HCT116 (cell line): Measurements from ENCODE around the gene EEFSEC. TPM values are rescaled to one million over a fixed set of nuclear protein-coding genes. Genes with fewer than 3 reads are reported as not detected.

Experiments used
- ATAC-seq: fragments of 200-7000 bp; cut with Tn5 transposase; 2 replicates; pipeline ENCODE4 v1.9.1; 2020; ENCODE audit warnings: mild to moderate bottlenecking, moderate library complexity
- BruUV-seq: library from RNA; stranded (reverse); fragments of 400-500 nt; replicated peaks from 2 replicates; lab custom pipeline; 2021; lab: Mats Ljungman, UMichigan
- CTCF ChIA-PET: fragments of 300-600 bp; sonication (Branson Sonifier 250); formaldehyde crosslinking; loops from one replicate; lab custom pipeline; 2021; ENCODE audit warnings: antibody characterized with exemption; lab: Charles Lee
- POLR2A ChIA-PET: fragments of 300-600, 350-600 bp; sonication (Branson Sonifier 250); formaldehyde crosslinking; loops from one replicate; lab custom pipeline; 2021; ENCODE audit warnings: antibody characterized with exemption; lab: Charles Lee
- RAD21 ChIA-PET, 2 experiments: fragments of 300-600 bp; sonication (Branson Sonifier 250); formaldehyde crosslinking; loops; one replicate each; lab custom pipeline; 2023; ENCODE audit warnings: low total read pairs in 2 of 2; ENCODE audit not compliant: uncharacterized antibody in 2 of 2, unreplicated experiment in 2 of 2, low non-redundant PET in 1 of 2; lab: Charles Lee
- DNase-seq: peaks from one replicate; pipeline ENCODE4 v3.0.0-alpha.2; 2010; ENCODE audit warnings: low read depth, low spot score
- H2AFZ ChIP-seq: fragments of 200-600 bp; shearing (Covaris generic), sonication (generic); 2 replicates; pipeline ENCODE4 v1.6.1; 2017; ENCODE audit warnings: low read depth, mixed run types, mixed read lengths, antibody characterized with exemption, low read length; ENCODE audit not compliant: poor library complexity, severe bottlenecking
- H3K27ac ChIP-seq: 2 replicates; pipeline ENCODE4 v1.5.1; 2012; ENCODE audit warnings: low read depth, low read length
- H3K27me3 ChIP-seq: fragments of 200-600 bp; sonication (generic); 2 replicates; pipeline ENCODE4 v1.6.1; 2016; ENCODE audit warnings: mixed run types, low read length, mixed read lengths; ENCODE audit not compliant: insufficient read depth
- H3K36me3 ChIP-seq, 2 experiments: fragments of 200-500 bp in 1 of 2; fragments of 200-600 bp in 1 of 2; sonication (Bioruptor generic) in 1 of 2; sonication (generic) in 1 of 2; 2 replicates each; pipeline versions ENCODE4 v1.5.1 to v1.6.1; 2014 to 2016; ENCODE audit warnings: low read length in 2 of 2, inconsistent platforms in 1 of 2, mixed read lengths in 1 of 2, mixed run types in 1 of 2; ENCODE audit not compliant: insufficient read depth in 2 of 2, control insufficient read depth in 1 of 2
- H3K4me1 ChIP-seq, 2 experiments: fragments of 200-600 bp in 1 of 2; sonication (generic) in 1 of 2; 2 replicates each; pipeline versions ENCODE4 v1.5.1 to v1.6.1; 2012 to 2017; ENCODE audit warnings: low read length in 2 of 2, inconsistent platforms in 1 of 2, mild to moderate bottlenecking in 1 of 2, mixed read lengths in 1 of 2, mixed run types in 1 of 2, moderate library complexity in 1 of 2; ENCODE audit not compliant: insufficient read depth in 2 of 2, control insufficient read depth in 1 of 2
- H3K4me2 ChIP-seq: fragments of 200-600 bp; sonication (generic); 2 replicates; pipeline ENCODE4 v1.6.1; 2017; ENCODE audit warnings: mixed run types, low read length, mixed read lengths
- H3K4me3 ChIP-seq, 2 experiments: fragments of 200-600 bp in 1 of 2; sonication (generic) in 1 of 2; replicated peaks in 1 of 2; 2 replicates each; pipeline ENCODE4 v1.5.1; 2011 to 2016; ENCODE audit warnings: low read length in 2 of 2, control low read depth in 1 of 2, low read depth in 1 of 2, mild to moderate bottlenecking in 1 of 2, mixed read lengths in 1 of 2, mixed run types in 1 of 2
- H3K79me2 ChIP-seq: fragments of 200-600 bp; sonication (generic); 2 replicates; pipeline ENCODE4 v1.6.1; 2017; ENCODE audit warnings: mild to moderate bottlenecking, mixed run types, low read length, moderate library complexity, mixed read lengths; ENCODE audit not compliant: insufficient read depth
- H3K9ac ChIP-seq: fragments of 200-600 bp; sonication (generic); 2 replicates; pipeline ENCODE4 v1.6.1; 2016; ENCODE audit warnings: low read length, mixed read lengths
- H3K9me2 ChIP-seq: fragments of 200-600 bp; sonication (generic), shearing (Covaris generic); 2 replicates; pipeline ENCODE4 v1.6.1; 2017; ENCODE audit warnings: mixed run types, mild to moderate bottlenecking, moderate library complexity; ENCODE audit not compliant: insufficient read depth
- H3K9me3 ChIP-seq, 2 experiments: fragments of 200-500 bp in 1 of 2; fragments of 200-600 bp in 1 of 2; sonication (Bioruptor generic) in 1 of 2; sonication (generic) in 1 of 2; 2 replicates each; pipeline ENCODE4 v1.6.1; 2014 to 2017; ENCODE audit warnings: low read length in 2 of 2, mixed read lengths in 2 of 2, inconsistent platforms in 1 of 2, low read depth in 1 of 2, mild to moderate bottlenecking in 1 of 2, mixed run types in 1 of 2, moderate library complexity in 1 of 2; ENCODE audit not compliant: control insufficient read depth in 1 of 2, insufficient read depth in 1 of 2
- H4K20me1 ChIP-seq: fragments of 200-600 bp; sonication (generic), shearing (Covaris generic); 2 replicates; pipeline ENCODE4 v1.6.1; 2017; ENCODE audit warnings: mixed run types, mild to moderate bottlenecking, moderate library complexity; ENCODE audit not compliant: insufficient read depth
- ATF3 ChIP-seq: IDR thresholded peaks from 2 replicates; pipeline ENCODE4 v1.6.1; 2012
- CBX3 ChIP-seq: IDR thresholded peaks from 2 replicates; pipeline ENCODE4 v1.6.1; 2012; ENCODE audit warnings: low read depth
- CEBPB ChIP-seq: IDR thresholded peaks from 2 replicates; pipeline ENCODE4 v1.6.1; 2012; ENCODE audit warnings: low read depth
- EGR1 ChIP-seq: IDR thresholded peaks from 2 replicates; pipeline ENCODE4 v1.6.1; 2012; ENCODE audit warnings: low read depth
- ELF1 ChIP-seq: IDR thresholded peaks from 2 replicates; pipeline ENCODE4 v1.6.1; 2012; ENCODE audit warnings: low read depth, borderline replicate concordance
- EZH2 ChIP-seq: fragments of 200-600 bp; sonication (generic); IDR thresholded peaks from 2 replicates; pipeline ENCODE4 v1.6.1; 2017; ENCODE audit warnings: antibody characterized with exemption, mixed run types
- JUND ChIP-seq: IDR thresholded peaks from 2 replicates; pipeline ENCODE4 v1.6.1; 2012
- POLR2A ChIP-seq: IDR thresholded peaks from 2 replicates; pipeline ENCODE4 v1.7.0; 2011; ENCODE audit warnings: borderline replicate concordance; ENCODE audit not compliant: insufficient read depth, insufficient read length; ENCODE audit errors: extremely low read depth
- POLR2AphosphoS5 ChIP-seq: IDR thresholded peaks from 2 replicates; pipeline ENCODE4 v1.6.1; 2011; ENCODE audit warnings: mild to moderate bottlenecking, low read depth, low read length, moderate library complexity
- SIN3A ChIP-seq: IDR thresholded peaks from 2 replicates; pipeline ENCODE4 v1.6.1; 2012; ENCODE audit warnings: low read depth
- SP1 ChIP-seq: IDR thresholded peaks from 2 replicates; pipeline ENCODE4 v1.6.1; 2012; ENCODE audit warnings: low read depth
- TCF7L2 ChIP-seq: IDR thresholded peaks from 2 replicates; pipeline ENCODE4 v1.7.0; 2011; ENCODE audit warnings: borderline replicate concordance, inconsistent platforms; ENCODE audit not compliant: insufficient read depth, insufficient read length; ENCODE audit errors: extremely low read depth
- ZFX ChIP-seq: fragments of 450-650 bp; IDR thresholded peaks from 2 replicates; pipeline ENCODE4 v1.6.1; 2017
- intact Hi-C: fragments of 100-400 bp; cut with micrococcal nuclease; formaldehyde crosslinking; loops from 2 replicates; pipeline ENCODE4 v1.10.0; 2022
- total RNA-seq: library from RNA; stranded (reverse); gene quantifications from one replicate; pipeline ENCODE4 v1.2.1, GENCODE V29; 2021; ENCODE audit not compliant: unreplicated experiment
- TF ChIP-seq, protein P1 (sequence below), 3 experiments: fragments of 200-600 bp in 1 of 3; sonication (generic) in 1 of 3; IDR thresholded peaks in 2 of 3; conservative IDR thresholded peaks in 1 of 3; 2 replicates each; pipeline ENCODE4 v1.5.1; 2012 to 2017; ENCODE audit warnings: low read depth in 2 of 3, low read length in 2 of 3, antibody characterized with exemption in 1 of 3, borderline replicate concordance in 1 of 3, control low read depth in 1 of 3, mild to moderate bottlenecking in 1 of 3, mixed read lengths in 1 of 3, mixed run types in 1 of 3, moderate library complexity in 1 of 3; ENCODE audit not compliant: insufficient read depth in 1 of 3
- TF ChIP-seq, protein P2 (sequence below): IDR thresholded peaks from 2 replicates; pipeline ENCODE4 v1.6.1; 2011; ENCODE audit warnings: mild to moderate bottlenecking, low read length, moderate library complexity; ENCODE audit not compliant: insufficient replicate concordance; ENCODE audit errors: extremely low read depth

The EEFSEC gene
- total RNA-seq, 1 experiment from 2014 or later, result 16.1 TPM

DNA sequence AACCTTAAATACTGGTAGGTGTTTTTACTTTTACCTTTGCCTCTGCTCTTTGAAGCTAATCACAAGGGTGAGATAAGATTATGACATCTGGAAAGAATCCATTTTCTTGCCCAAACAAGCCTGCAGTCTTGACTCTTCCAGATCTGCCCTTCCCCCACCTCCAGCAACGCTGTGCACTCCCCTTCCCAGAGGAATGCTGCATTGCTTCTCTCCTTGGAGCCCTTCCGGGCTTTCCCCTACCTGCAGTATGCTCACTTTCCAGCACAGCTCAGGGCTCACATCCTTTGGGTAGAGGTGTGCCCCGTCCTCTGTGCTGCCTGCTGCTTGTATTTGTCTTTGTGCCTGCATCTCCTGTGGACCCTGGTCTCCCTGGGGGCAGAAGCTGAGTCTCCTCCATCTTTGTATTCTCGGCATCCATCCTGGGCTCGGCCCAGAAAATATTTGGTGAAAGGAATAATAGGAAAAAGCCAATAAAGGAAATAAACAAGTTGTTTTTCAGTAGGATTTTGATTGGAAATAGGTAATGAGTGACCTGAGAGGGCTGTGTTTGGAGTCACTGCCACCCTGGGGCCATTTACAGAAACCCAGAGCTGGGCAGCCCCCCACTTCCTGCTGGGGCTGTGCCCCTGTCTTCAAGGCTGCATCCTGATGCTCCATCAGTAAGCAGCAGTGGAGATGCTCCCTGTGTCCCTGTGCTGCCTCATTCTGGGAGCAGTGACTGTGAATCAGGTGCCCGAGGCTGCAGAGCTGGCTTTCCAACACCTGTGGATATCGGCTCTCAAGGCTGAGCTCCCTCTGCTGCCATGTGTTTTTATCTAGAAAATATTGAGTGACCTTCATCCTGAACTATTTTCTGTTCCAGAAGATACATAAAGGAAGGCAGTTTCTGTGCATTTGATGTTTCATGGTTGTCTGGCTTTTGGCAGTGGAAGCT, 117.5 kb downstream of the EEFSEC start:
- Histone ChIP-seq H3K9me2 (no peaks in the 10 kb centered on the region), H3K79me2 (no peaks in the 10 kb centered on the region), H2AFZ (no peak overlapping the region), H3K9me3 (no peaks in the 10 kb centered on the region), H3K27me3 (no peaks in the 10 kb centered on the region), H3K36me3 (no peaks in the 10 kb centered on the region), H4K20me1 (no peaks in the 10 kb centered on the region)
- intact Hi-C loops, result no loop called here
- POLR2A ChIA-PET, result no interaction called here
- DNase-seq, result no peak
- TF ChIP-seq JUND, result no peak
- TF ChIP-seq, all 23 proteins: peak for 0
- Histone ChIP-seq H3K4me3 (no peak overlapping the region), H3K9ac (no peak overlapping the region), H3K4me2 (no peak overlapping the region), H3K27ac (no peak overlapping the region), H3K4me1 (no peaks in the 10 kb centered on the region)
- RAD21 ChIA-PET, result no interaction called here
- ATAC-seq, result no peak
- no TSS peak for BruUV-seq
- CTCF ChIA-PET, result no interaction called here

DNA sequence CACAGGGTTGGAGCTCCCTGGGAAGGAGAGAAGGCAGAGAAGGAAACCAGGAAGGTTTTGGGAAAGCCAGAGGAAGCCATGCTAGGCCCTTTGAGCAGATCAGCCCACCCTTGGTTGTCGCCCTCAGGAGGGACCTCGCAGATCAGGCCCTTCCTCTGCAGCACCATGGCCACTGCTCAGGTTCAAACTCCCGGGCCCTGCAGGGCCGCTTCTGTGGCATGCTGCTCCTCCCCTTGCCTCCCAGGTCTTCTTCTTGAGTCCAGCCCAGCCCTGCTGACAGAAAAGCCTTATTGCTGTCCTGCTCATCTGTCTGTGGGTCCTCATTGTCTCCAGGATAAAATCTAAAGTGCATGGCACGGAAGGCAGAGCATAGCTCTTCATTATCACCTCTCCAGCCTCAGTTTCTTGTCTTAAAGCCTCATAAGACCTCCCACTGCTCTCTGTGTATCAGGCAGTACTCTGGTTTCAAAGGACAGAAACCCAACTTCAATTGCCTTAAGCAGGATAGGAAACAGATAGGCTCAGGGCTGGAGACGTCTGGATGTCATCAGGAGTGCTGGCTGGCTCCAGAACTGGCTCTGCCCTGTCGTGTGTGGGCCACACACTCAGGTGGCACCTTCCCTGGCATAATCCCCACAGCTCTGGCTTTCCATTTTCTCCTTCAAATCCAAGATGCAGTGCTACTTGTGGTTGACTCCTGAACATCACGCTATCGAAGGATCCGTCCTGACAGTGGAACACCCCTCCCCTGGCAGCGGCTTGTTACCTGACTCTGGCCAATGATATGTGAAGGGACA, 118.5 kb downstream of the EEFSEC start:
- H3K4me1 ChIP-seq, result no peaks in the 10 kb centered on the region
- POLR2A ChIA-PET, result no interaction called here
- TF ChIP-seq CEBPB, result no peak
- TF ChIP-seq ATF3, result no peak
- no peak for TF ChIP-seq SP1
- TF ChIP-seq EZH2, result no peak
- no peak for TF ChIP-seq ELF1
- TF ChIP-seq ZFX, result no peak
- TF ChIP-seq, protein P1, sequence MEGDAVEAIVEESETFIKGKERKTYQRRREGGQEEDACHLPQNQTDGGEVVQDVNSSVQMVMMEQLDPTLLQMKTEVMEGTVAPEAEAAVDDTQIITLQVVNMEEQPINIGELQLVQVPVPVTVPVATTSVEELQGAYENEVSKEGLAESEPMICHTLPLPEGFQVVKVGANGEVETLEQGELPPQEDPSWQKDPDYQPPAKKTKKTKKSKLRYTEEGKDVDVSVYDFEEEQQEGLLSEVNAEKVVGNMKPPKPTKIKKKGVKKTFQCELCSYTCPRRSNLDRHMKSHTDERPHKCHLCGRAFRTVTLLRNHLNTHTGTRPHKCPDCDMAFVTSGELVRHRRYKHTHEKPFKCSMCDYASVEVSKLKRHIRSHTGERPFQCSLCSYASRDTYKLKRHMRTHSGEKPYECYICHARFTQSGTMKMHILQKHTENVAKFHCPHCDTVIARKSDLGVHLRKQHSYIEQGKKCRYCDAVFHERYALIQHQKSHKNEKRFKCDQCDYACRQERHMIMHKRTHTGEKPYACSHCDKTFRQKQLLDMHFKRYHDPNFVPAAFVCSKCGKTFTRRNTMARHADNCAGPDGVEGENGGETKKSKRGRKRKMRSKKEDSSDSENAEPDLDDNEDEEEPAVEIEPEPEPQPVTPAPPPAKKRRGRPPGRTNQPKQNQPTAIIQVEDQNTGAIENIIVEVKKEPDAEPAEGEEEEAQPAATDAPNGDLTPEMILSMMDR (IDR thresholded peaks at IDR 0.05 in 2 of 3, conservative IDR thresholded peaks at IDR 0.05 in 1 of 3; ENCODE audit: borderline replicate concordance in 1 of 3, insufficient read depth in 1 of 3, low read depth in 2 of 3, low read length in 2 of 3), result no peak
- TF ChIP-seq, protein P2, sequence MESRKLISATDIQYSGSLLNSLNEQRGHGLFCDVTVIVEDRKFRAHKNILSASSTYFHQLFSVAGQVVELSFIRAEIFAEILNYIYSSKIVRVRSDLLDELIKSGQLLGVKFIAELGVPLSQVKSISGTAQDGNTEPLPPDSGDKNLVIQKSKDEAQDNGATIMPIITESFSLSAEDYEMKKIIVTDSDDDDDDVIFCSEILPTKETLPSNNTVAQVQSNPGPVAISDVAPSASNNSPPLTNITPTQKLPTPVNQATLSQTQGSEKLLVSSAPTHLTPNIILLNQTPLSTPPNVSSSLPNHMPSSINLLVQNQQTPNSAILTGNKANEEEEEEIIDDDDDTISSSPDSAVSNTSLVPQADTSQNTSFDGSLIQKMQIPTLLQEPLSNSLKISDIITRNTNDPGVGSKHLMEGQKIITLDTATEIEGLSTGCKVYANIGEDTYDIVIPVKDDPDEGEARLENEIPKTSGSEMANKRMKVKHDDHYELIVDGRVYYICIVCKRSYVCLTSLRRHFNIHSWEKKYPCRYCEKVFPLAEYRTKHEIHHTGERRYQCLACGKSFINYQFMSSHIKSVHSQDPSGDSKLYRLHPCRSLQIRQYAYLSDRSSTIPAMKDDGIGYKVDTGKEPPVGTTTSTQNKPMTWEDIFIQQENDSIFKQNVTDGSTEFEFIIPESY, result no peak
- TF ChIP-seq TCF7L2, result no peak
- no peak for TF ChIP-seq POLR2A
- no peak for TF ChIP-seq SIN3A
- no peak for TF ChIP-seq CBX3
- TF ChIP-seq POLR2AphosphoS5, result no peak
- no peak for TF ChIP-seq EGR1

More for the DNA sequence above, 118.5 kb downstream of the EEFSEC start:
- BruUV-seq, result no TSS peak
- Histone ChIP-seq H3K27me3 (no peaks in the 10 kb centered on the region), H3K4me2 (no peak overlapping the region), H3K9me3 (no peaks in the 10 kb centered on the region), H3K4me3 (no peak overlapping the region), H3K9ac (no peak overlapping the region), H3K79me2 (no peaks in the 10 kb centered on the region), H3K36me3 (no peaks in the 10 kb centered on the region), H3K9me2 (no peaks in the 10 kb centered on the region), H4K20me1 (no peaks in the 10 kb centered on the region), H3K27ac (no peak overlapping the region), H2AFZ (no peak overlapping the region)
- RAD21 ChIA-PET, result no interaction called here
- intact Hi-C loops, result no loop called here
- CTCF ChIA-PET, result no interaction called here
- ATAC-seq (no peak), DNase-seq (no peak)
